Neuronal stem cell (in vitro differentiated cells): ENCODE data around the gene MPPED1.

Source experiments
- DNase-seq: peaks from one replicate; pipeline ENCODE4 v3.0.0-alpha.2; 2013; ENCODE audit warnings: low spot score
- H2AFZ ChIP-seq: one replicate; pipeline ENCODE4 v1.6.1; 2013; ENCODE audit warnings: mild to moderate bottlenecking, low read length, inconsistent platforms
- H2AK5ac ChIP-seq: 2 replicates; pipeline ENCODE4 v1.6.1; 2013; ENCODE audit warnings: low read depth, mild to moderate bottlenecking, inconsistent platforms, low read length, moderate library complexity, mixed read lengths
- H2BK120ac ChIP-seq: 2 replicates; pipeline ENCODE4 v1.6.1; 2013; ENCODE audit warnings: low read depth, mild to moderate bottlenecking, inconsistent platforms, low read length, moderate library complexity, mixed read lengths
- H2BK12ac ChIP-seq: one replicate; pipeline ENCODE4 v1.6.1; 2013; ENCODE audit warnings: low read length, inconsistent platforms
- H2BK15ac ChIP-seq: 2 replicates; pipeline ENCODE4 v1.6.1; 2013; ENCODE audit warnings: mild to moderate bottlenecking, low read length, inconsistent platforms, mixed read lengths
- H2BK5ac ChIP-seq: one replicate; pipeline ENCODE4 v1.6.1; 2013; ENCODE audit warnings: inconsistent platforms, mild to moderate bottlenecking, low read length, moderate library complexity
- H3K14ac ChIP-seq: one replicate; pipeline ENCODE4 v1.6.1; 2013; ENCODE audit warnings: low read length, inconsistent platforms
- H3K18ac ChIP-seq: 2 replicates; pipeline ENCODE4 v1.6.1; 2013; ENCODE audit warnings: low read length, inconsistent platforms
- H3K23ac ChIP-seq: 2 replicates; pipeline ENCODE4 v1.6.1; 2013; ENCODE audit warnings: low read depth, mild to moderate bottlenecking, mixed read lengths, low read length, inconsistent platforms; ENCODE audit not compliant: poor library complexity
- H3K27ac ChIP-seq: replicated peaks from 3 replicates; pipeline ENCODE4 v1.5.1; 2013; ENCODE audit warnings: low read length, inconsistent platforms
- H3K27me3 ChIP-seq, 3 experiments: 2 replicates each; pipeline ENCODE4 v1.6.1; 2013; ENCODE audit warnings: low read length in 3 of 3, mild to moderate bottlenecking in 2 of 3, inconsistent platforms in 1 of 3, low read depth in 1 of 3, mixed read lengths in 1 of 3, moderate library complexity in 1 of 3; ENCODE audit not compliant: control insufficient read depth in 3 of 3, insufficient read depth in 3 of 3
- H3K36me3 ChIP-seq, 2 donors: replicated peaks in 1 of 2; 2 replicates each; pipeline ENCODE4 v1.6.1; 2013; ENCODE audit warnings: low read length in 2 of 2; ENCODE audit not compliant: control insufficient read depth in 2 of 2, insufficient read depth in 2 of 2
- H3K4ac ChIP-seq: 2 replicates; pipeline ENCODE4 v1.6.1; 2013; ENCODE audit warnings: inconsistent platforms, mild to moderate bottlenecking, low read length, moderate library complexity
- H3K4me1 ChIP-seq, 2 donors: 1 replicate in 1 of 2; 2 replicates in 1 of 2; pipeline ENCODE4 v1.6.1; 2013; ENCODE audit warnings: low read length in 2 of 2, low read depth in 1 of 2; ENCODE audit not compliant: control insufficient read depth in 2 of 2, insufficient read depth in 1 of 2
- H3K4me2 ChIP-seq: one replicate; pipeline ENCODE4 v1.6.1; 2013; ENCODE audit warnings: mild to moderate bottlenecking, low read length, inconsistent platforms; ENCODE audit not compliant: insufficient read depth, poor library complexity, severe bottlenecking
- H3K4me3 ChIP-seq, 2 donors: 2 replicates each; pipeline ENCODE4 v1.5.1; 2013; ENCODE audit warnings: low read length in 2 of 2, mild to moderate bottlenecking in 2 of 2, inconsistent platforms in 1 of 2, moderate library complexity in 1 of 2
- H3K79me1 ChIP-seq: one replicate; pipeline ENCODE4 v1.6.1; 2013; ENCODE audit warnings: low read depth, mild to moderate bottlenecking, inconsistent platforms, low read length, moderate library complexity
- H3K9ac ChIP-seq: one replicate; pipeline ENCODE4 v1.6.1; 2013; ENCODE audit warnings: mild to moderate bottlenecking, low read depth, low read length, inconsistent platforms; ENCODE audit not compliant: poor library complexity
- H3K9me3 ChIP-seq, 2 donors: replicated peaks in 1 of 2; 2 replicates each; pipeline versions ENCODE3 to v1.6.1; 2013; ENCODE audit warnings: low read length in 2 of 2, mild to moderate bottlenecking in 2 of 2, inconsistent platforms in 1 of 2, low read depth in 1 of 2, mixed read lengths in 1 of 2, moderate library complexity in 1 of 2; ENCODE audit not compliant: control insufficient read depth in 2 of 2, insufficient read depth in 1 of 2
- H4K8ac ChIP-seq: one replicate; pipeline ENCODE4 v1.6.1; 2013; ENCODE audit warnings: low read depth, mild to moderate bottlenecking, inconsistent platforms, low read length, moderate library complexity
- H4K91ac ChIP-seq: one replicate; pipeline ENCODE4 v1.6.1; 2013; ENCODE audit warnings: low read length, low read depth, mild to moderate bottlenecking, inconsistent platforms; ENCODE audit not compliant: poor library complexity
- WGBS, 2 donors: extraction: QIAGEN DNeasy Blood & Tissue Kit; methylation state at CpG; one replicate each; pipeline ENCODE4 v1.1.7; 2013; ENCODE audit warnings: missing lambda C conversion rate in 2 of 2, mixed read lengths in 1 of 2; ENCODE audit not compliant: insufficient read length in 2 of 2, insufficient replicate concordance in 1 of 2; ENCODE audit errors: extremely low coverage in 2 of 2; 5-methylcytosine and 5-hydroxymethylcytosine counted together

The MPPED1 gene

DNA sequence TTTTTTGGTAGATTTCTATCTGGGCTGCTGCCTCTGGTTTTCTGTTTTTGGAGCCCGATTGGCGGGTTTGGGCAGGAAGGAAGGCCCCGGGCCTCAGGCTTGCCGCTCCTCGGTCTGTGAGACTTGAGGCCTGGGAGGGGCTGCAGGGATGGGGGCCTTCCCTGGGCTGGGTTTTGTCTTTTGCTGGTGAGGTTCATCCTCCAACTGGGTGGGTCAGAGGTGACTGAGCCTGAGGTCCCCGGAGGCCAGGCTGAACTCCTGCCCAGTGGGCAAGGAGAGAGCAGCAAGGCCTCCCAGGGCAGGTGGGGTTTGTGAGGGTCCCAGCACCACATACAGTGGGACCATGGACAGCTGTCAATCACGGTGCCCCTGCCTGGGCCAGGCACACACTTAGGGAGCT lies 15.0 kb downstream of the MPPED1 start:
- H2BK120ac ChIP-seq = no peak overlapping the region
- peak overlapping the region; percentile 84 for H3K18ac ChIP-seq
- peaks cover 0 to 38% of the 10 kb centered on the region in 2 donors for H3K4me1 ChIP-seq
- no peak overlapping the region for H3K4me2 ChIP-seq
- no CpG with 5 or more reads among the region's 7 CpGs for WGBS, 2 donors
- H3K4me3 ChIP-seq = no peak overlapping the region
- peak overlapping the region; percentile 22 for H2AFZ ChIP-seq
- peak overlapping the region; percentile 54 for H2AK5ac ChIP-seq
- no peak overlapping the region for H4K8ac ChIP-seq
- H2BK5ac ChIP-seq = no peak overlapping the region
- peak overlapping the region; percentile 21 for H3K9ac ChIP-seq
- no peak overlapping the region for H2BK15ac ChIP-seq
- H3K4ac ChIP-seq = no peak overlapping the region
- no peak overlapping the region for H4K91ac ChIP-seq
- H3K27me3 ChIP-seq = peaks cover 0 to 19% (median 0%) of the 10 kb centered on the region in 3 experiments
- DNase-seq = no peak
- H2BK12ac ChIP-seq = no peak overlapping the region
- peaks cover 0 to 4% of the 10 kb centered on the region in 2 donors for H3K36me3 ChIP-seq
- H3K79me1 ChIP-seq = peaks cover 7% of the 10 kb centered on the region
- H3K27ac ChIP-seq = peak overlapping the region; percentile 62
- H3K9me3 ChIP-seq = no peaks in the 10 kb centered on the region
- H3K23ac ChIP-seq = no peak overlapping the region
- H3K14ac ChIP-seq = no peak overlapping the region

DNA sequence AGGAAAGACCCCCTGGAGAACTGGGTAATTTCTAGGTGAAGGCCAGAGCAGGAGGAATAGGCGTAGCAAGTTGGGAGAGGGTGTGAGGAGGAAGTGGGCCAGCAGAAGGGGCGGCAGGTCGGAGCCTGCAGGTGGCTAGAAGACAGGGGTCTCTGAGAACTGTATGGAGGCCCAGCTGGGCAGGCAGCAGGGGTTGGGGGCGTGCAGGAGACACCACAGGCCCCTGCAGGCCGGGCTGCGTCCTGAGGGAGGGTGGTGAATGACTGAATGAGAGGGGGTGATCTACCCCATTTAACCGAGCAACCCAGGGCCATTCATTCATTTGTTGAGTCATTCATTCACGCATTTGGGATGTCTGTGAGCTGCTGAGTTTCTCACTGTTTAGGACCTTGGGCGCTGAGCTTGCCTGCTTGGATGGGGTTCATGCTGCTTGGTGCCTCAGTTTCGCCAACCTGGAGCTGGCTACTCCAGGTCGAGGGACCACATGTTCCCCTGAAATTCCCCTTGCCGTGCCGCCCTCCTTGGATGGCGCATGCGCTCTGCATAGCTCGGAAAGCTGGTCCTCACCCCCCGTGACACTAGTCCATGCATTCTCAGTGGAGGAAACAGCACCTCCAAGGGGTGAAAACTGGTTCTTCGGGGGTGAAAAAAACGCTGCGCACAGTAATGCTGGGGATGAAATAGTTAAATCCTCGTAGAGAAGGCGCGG lies 15.6 kb downstream of the MPPED1 start:
- no peak overlapping the region for H2BK5ac ChIP-seq
- no peak overlapping the region for H3K14ac ChIP-seq
- peaks cover 0 to 38% of the 10 kb centered on the region in 2 donors for H3K4me1 ChIP-seq
- peaks cover 6% of the 10 kb centered on the region for H3K79me1 ChIP-seq
- no peak overlapping the region for H2AFZ ChIP-seq
- no peaks in the 10 kb centered on the region for H3K9me3 ChIP-seq
- peak overlapping the region; percentile 30 for H2BK15ac ChIP-seq
- H4K91ac ChIP-seq = no peak overlapping the region
- DNase-seq = no peak
- peaks cover 0 to 19% (median 0%) of the 10 kb centered on the region in 3 experiments for H3K27me3 ChIP-seq
- no peak overlapping the region for H3K4me2 ChIP-seq
- no peak overlapping the region for H3K27ac ChIP-seq
- H4K8ac ChIP-seq = no peak overlapping the region
- H3K23ac ChIP-seq = no peak overlapping the region
- no peak overlapping the region for H3K4ac ChIP-seq
- no CpG with 5 or more reads among the region's 23 CpGs for WGBS, 2 donors
- H2BK12ac ChIP-seq = no peak overlapping the region
- H3K4me3 ChIP-seq = no peak overlapping the region
- peak overlapping the region; percentile 84 for H3K18ac ChIP-seq
- peaks cover 0 to 4% of the 10 kb centered on the region in 2 donors for H3K36me3 ChIP-seq
- H2AK5ac ChIP-seq = peak overlapping the region; percentile 54
- no peak overlapping the region for H3K9ac ChIP-seq
- no peak overlapping the region for H2BK120ac ChIP-seq

DNA sequence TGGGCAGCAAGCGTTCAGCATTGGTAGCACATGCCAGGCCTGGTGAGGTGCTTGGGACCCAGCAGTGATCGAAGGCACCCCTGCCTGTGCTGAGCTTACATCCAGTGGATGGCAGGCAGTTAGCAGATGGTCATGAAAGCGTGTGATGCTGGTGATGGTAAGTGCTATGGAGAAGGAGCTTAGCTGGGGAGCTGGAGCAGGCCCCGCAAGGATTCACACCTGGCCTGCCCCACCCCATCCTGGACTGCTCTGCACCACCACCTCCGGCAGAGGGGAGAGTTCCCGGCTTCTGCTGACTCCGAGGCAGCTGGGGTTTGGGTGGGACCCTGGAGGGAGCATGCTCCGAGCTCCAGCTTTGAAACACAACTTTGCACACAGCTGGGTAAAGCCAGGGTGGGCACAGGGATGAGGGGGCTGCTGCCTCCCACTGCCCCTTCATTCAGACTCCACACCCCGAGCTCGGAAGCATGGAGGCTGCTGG lies 16.2 kb downstream of the MPPED1 start:
- no peak for DNase-seq
- peak overlapping the region; percentile 14 for H3K4ac ChIP-seq
- peaks cover 5% of the 10 kb centered on the region for H3K79me1 ChIP-seq
- WGBS, 2 donors = no CpG with 5 or more reads among the region's 10 CpGs
- peak overlapping the region; percentile 74 for H3K18ac ChIP-seq
- H3K4me1 ChIP-seq = peaks cover 0 to 35% of the 10 kb centered on the region in 2 donors
- H3K4me3 ChIP-seq = no peak overlapping the region
- H2AFZ ChIP-seq = no peak overlapping the region
- no peak overlapping the region for H4K91ac ChIP-seq
- peak overlapping the region; percentile 86 for H2AK5ac ChIP-seq
- no peaks in the 10 kb centered on the region for H3K9me3 ChIP-seq
- H3K23ac ChIP-seq = no peak overlapping the region
- no peak overlapping the region for H2BK15ac ChIP-seq
- H2BK12ac ChIP-seq = no peak overlapping the region
- no peak overlapping the region for H2BK5ac ChIP-seq
- no peak overlapping the region for H3K4me2 ChIP-seq
- H4K8ac ChIP-seq = no peak overlapping the region
- peaks cover 0 to 19% (median 0%) of the 10 kb centered on the region in 3 experiments for H3K27me3 ChIP-seq
- peaks cover 0 to 4% of the 10 kb centered on the region in 2 donors for H3K36me3 ChIP-seq
- no peak overlapping the region for H3K14ac ChIP-seq
- H3K27ac ChIP-seq = no peak overlapping the region
- no peak overlapping the region for H2BK120ac ChIP-seq
- H3K9ac ChIP-seq = no peak overlapping the region

DNA sequence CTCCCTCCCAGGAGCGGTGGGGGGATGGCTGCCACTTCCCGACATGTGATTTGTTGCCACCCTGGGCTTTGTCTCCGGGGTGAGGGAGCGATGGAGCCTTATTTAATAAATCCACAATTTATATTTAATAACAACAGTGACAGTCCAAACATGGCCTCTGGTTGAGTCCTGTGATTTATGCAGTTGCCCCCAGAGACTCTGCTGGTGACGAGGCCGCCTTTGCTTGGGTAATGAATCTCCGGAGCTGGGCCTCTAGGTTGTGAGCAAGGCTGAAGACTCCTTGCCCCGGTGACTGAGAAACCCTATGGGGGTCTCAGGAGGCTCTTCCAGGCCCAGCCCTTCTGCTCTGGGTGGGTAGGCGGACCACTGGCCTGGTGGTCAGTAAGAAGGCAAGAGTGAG lies 16.7 kb downstream of the MPPED1 start:
- H2BK12ac ChIP-seq = no peak overlapping the region

More for the DNA sequence above, 16.7 kb downstream of the MPPED1 start:
- Histone ChIP-seq H3K27me3 (peaks cover 0 to 19% (median 0%) of the 10 kb centered on the region in 3 experiments), H2AK5ac (peak overlapping the region; percentile 86), H3K9me3 (no peaks in the 10 kb centered on the region), H3K23ac (no peak overlapping the region), H2BK5ac (no peak overlapping the region), H4K91ac (no peak overlapping the region), H2BK15ac (no peak overlapping the region), H3K4me2 (no peak overlapping the region), H3K14ac (no peak overlapping the region), H3K36me3 (peaks cover 0 to 4% of the 10 kb centered on the region in 2 donors), H3K4ac (no peak overlapping the region), H2BK120ac (no peak overlapping the region), H3K18ac (peak overlapping the region; percentile 8), H3K79me1 (peaks cover 5% of the 10 kb centered on the region), H4K8ac (no peak overlapping the region), H3K27ac (no peak overlapping the region), H2AFZ (no peak overlapping the region), H3K4me1 (peaks cover 0 to 36% of the 10 kb centered on the region in 2 donors), H3K9ac (no peak overlapping the region), H3K4me3 (no peak overlapping the region)
- DNase-seq = no peak
- no CpG with 5 or more reads among the region's 9 CpGs for WGBS, 2 donors
